HG02571 (cell line): ENCODE results near the gene CABP4.

Source experiments
- ATAC-seq: cut with Tn5 transposase; IDR thresholded peaks from one replicate; pipeline ENCODE4 v1.9.1; 2021; ENCODE audit warnings: mild to moderate bottlenecking, moderate library complexity; ENCODE audit not compliant: unreplicated experiment

Gene CABP4

GRCh38 chr11:67435031-67435726 lies 20.0 kb upstream of the CABP4 start:
- no peak for ATAC-seq

- ATAC-seq: no peak
These were observed 19.3 kb upstream of the CABP4 start for GRCh38 chr11:67435727-67436458.

- ATAC-seq: peak; percentile 35
These were observed 18.6 kb upstream of the CABP4 start for GRCh38 chr11:67436459-67437081.

GRCh38 chr11:67437082-67437808 lies 17.9 kb upstream of the CABP4 start, which contains the start of gene PTPRCAP:
PTPRCAP (minus strand) TSS chr11:67437682; CDS start chr11:67437619, 63 bp downstream.
- no peak for ATAC-seq

- no peak for ATAC-seq
These were observed 17.4 kb upstream of the CABP4 start for GRCh38 chr11:67437809-67438157.

GRCh38 chr11:67438158-67438902 lies 16.8 kb upstream of the CABP4 start:
- no peak for ATAC-seq

- ATAC-seq: no peak
These were observed 15.6 kb upstream of the CABP4 start for GRCh38 chr11:67439321-67440228.

- ATAC-seq: no peak
These were observed 14.7 kb upstream of the CABP4 start for GRCh38 chr11:67440229-67441097.

GRCh38 chr11:67441098-67441563 lies 14.0 kb upstream of the CABP4 start:
- no peak for ATAC-seq

GRCh38 chr11:67441731-67442351 lies 13.3 kb upstream of the CABP4 start:
- ATAC-seq: no peak

- ATAC-seq: no peak
These were observed 12.4 kb upstream of the CABP4 start for GRCh38 chr11:67442504-67443404.

GRCh38 chr11:67445515-67445914 lies 9.6 kb upstream of the CABP4 start:
- no peak for ATAC-seq

- no peak for ATAC-seq
These were observed 6.9 kb upstream of the CABP4 start for GRCh38 chr11:67448220-67448609.

- no peak for ATAC-seq
These were observed 5.9 kb upstream of the CABP4 start for GRCh38 chr11:67449116-67449844.

- no peak for ATAC-seq
These were observed 4.1 kb upstream of the CABP4 start for GRCh38 chr11:67450796-67451657.

- ATAC-seq: no peak
These were observed 3.5 kb upstream of the CABP4 start for GRCh38 chr11:67451658-67451976.
